Small intestine (tissue), 7 donors: Measurements from ENCODE around the gene LUC7L2. TPM values are rescaled to one million over a fixed set of nuclear protein-coding genes. Genes with fewer than 3 reads are reported as not detected.
"Not testable (repeated sequence)": the region's sequence is repeated elsewhere in the genome, so short reads cannot be mapped to it uniquely, and the experiment has no call there.

Source experiments
- DNase-seq, 2 donors: peaks; one replicate each; pipeline versions ENCODE4 v3.0.0 to v3.0.0-alpha.2; 2013
- FAIRE-seq: peaks from 2 replicates; lab custom pipeline; 2012; peaks lifted over from hg19 to GRCh38; lab: Jason Lieb, UNC
- H3K27ac ChIP-seq, 3 donors: one replicate each; pipeline ENCODE4 v1.5.1; 2013; ENCODE audit warnings: low read length in 2 of 3, mild to moderate bottlenecking in 2 of 3, control low read depth in 1 of 3, inconsistent platforms in 1 of 3, low read depth in 1 of 3, moderate library complexity in 1 of 3
- H3K27me3 ChIP-seq, 3 donors: one replicate each; pipeline ENCODE4 v1.6.1; 2013; ENCODE audit warnings: low read length in 3 of 3, inconsistent platforms in 1 of 3; ENCODE audit not compliant: control insufficient read depth in 3 of 3, insufficient read depth in 3 of 3
- H3K36me3 ChIP-seq, 3 donors: one replicate each; pipeline ENCODE4 v1.6.1; 2013; ENCODE audit warnings: low read length in 3 of 3, inconsistent platforms in 1 of 3, low read depth in 1 of 3, mild to moderate bottlenecking in 1 of 3, moderate library complexity in 1 of 3; ENCODE audit not compliant: control insufficient read depth in 3 of 3, insufficient read depth in 2 of 3
- H3K4me1 ChIP-seq, 3 donors: one replicate each; pipeline ENCODE4 v1.6.1; 2013; ENCODE audit warnings: low read length in 2 of 3, inconsistent platforms in 1 of 3, low read depth in 1 of 3, mild to moderate bottlenecking in 1 of 3, moderate library complexity in 1 of 3; ENCODE audit not compliant: control insufficient read depth in 3 of 3, insufficient read depth in 2 of 3
- H3K4me3 ChIP-seq, 3 donors: one replicate each; pipeline ENCODE4 v1.5.1; 2013; ENCODE audit warnings: low read length in 3 of 3, control low read depth in 1 of 3, inconsistent platforms in 1 of 3, low read depth in 1 of 3, mild to moderate bottlenecking in 1 of 3, moderate library complexity in 1 of 3
- H3K9me3 ChIP-seq, 2 donors: one replicate each; pipeline ENCODE4 v1.6.1; 2013; ENCODE audit warnings: low read depth in 1 of 2, low read length in 1 of 2; ENCODE audit not compliant: control insufficient read depth in 2 of 2, insufficient read depth in 1 of 2
- WGBS, 3 donors: extraction: QIAGEN DNeasy Blood & Tissue Kit; methylation state at CpG; one replicate each; pipeline ENCODE4 v1.1.7; 2013; 5-methylcytosine and 5-hydroxymethylcytosine counted together
- polyA plus RNA-seq, 4 donors: library from polyadenylated mRNA; stranded (reverse) in 3 of 4; unstranded in 1 of 4; fragments of 200-250 nt in 3 of 4; fragments of 120-200 nt in 1 of 4; gene quantifications; one replicate each; pipeline versions ENCODE4 v1.2.1 to v1.2.3, GENCODE V29; 2013
- donor health status: healthy with polysubstance abuse.
- donor health status: control.
- donor health status: control.
- donor health status: Bipolar disorder and iron deficiency.
- donor health status: healthy.

The LUC7L2 gene
- polyA plus RNA-seq, 4 donors: 32.2 to 96.4 (median 40.8) TPM

- Histone ChIP-seq H3K27me3 (no peaks in the 10 kb centered on the region), H3K36me3 (peaks cover 4 to 42% (median 8%) of the 10 kb centered on the region in 3 donors), H3K4me3 (no peak overlapping the region), H3K9me3 (no peaks in the 10 kb centered on the region), H3K4me1 (no peaks in the 10 kb centered on the region), H3K27ac (no peak overlapping the region)
- 98 to 100% (median 98%) methylated on average over 2 of the region's 2 CpGs for WGBS, 3 donors
- DNase-seq (no peak), FAIRE-seq (no peak)
Measured at GRCh38 chr7:139389774-139390173, 30.1 kb downstream of the LUC7L2 start.

DNA sequence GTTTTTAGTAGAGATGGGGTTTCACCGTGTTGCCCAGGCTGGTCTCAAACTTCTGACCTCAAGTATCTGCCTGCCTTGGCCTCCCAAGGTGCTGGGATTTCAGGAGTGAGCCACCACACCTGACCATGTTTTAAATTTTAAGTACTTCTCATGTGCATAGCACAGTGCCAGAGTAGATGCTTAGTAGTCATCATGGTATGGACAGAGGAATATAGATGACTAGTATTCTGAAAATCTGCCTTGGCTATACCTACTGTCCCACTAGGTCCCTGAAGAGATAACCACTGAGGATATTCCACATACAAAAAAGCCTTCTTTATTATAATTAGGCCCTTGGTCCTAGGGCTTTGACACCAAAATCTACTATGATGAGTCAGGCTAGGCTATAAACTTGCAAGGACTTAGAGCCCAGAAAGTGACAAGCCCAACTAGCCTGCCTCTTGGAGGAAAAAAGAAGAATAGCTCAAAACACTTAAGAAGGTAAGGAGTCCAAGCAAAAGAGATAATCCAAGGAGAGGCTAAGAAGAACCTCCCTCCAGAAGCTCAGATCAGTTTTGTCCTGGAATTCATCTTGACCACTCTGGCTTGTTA is 34.0 kb downstream of the LUC7L2 start:
- 91 to 96% (median 93%) methylated on average over 1 of the region's 1 CpG for WGBS, 3 donors
- Histone ChIP-seq H3K4me1 (no peaks in the 10 kb centered on the region), H3K4me3 (no peak overlapping the region), H3K27me3 (no peaks in the 10 kb centered on the region), H3K27ac (no peak overlapping the region), H3K9me3 (no peaks in the 10 kb centered on the region), H3K36me3 (peaks cover 4 to 33% (median 5%) of the 10 kb centered on the region in 3 donors)
- FAIRE-seq (no peak), DNase-seq (no peak)

DNA sequence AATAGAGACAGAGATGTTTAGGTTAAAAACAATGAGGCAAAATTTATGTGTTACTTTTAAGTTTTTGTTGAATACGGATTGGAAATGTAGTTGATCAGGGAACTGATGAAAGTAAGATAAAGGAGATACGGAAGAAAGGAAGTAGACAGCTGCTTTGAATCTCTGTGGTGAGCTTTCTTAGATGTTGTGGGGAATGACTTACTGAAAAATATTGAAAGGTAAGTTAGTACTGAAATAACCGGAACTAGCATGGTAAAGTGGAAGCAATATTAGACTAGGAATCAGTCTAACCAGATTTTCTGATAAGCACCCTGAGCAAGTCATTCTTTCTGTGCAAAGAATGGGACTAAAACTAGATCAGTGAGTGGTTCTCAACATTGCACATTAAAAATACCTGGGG is 34.8 kb downstream of the LUC7L2 start:
- no peaks in the 10 kb centered on the region for H3K27me3 ChIP-seq
- H3K36me3 ChIP-seq: peaks cover 2 to 35% (median 4%) of the 10 kb centered on the region in 3 donors
- H3K9me3 ChIP-seq: no peaks in the 10 kb centered on the region
- no peak overlapping the region for H3K27ac ChIP-seq
- no peak for FAIRE-seq
- H3K4me3 ChIP-seq: no peak overlapping the region
- DNase-seq: no peak
- 73 to 80% (median 79%) methylated on average over 3 of the region's 3 CpGs for WGBS, 3 donors
- no peaks in the 10 kb centered on the region for H3K4me1 ChIP-seq

GRCh38 chr7:139396323-139396951 is 36.7 kb downstream of the LUC7L2 start:
- 94 to 98% (median 95%) methylated on average over 3 of the region's 3 CpGs for WGBS, 3 donors
- Histone ChIP-seq H3K36me3 (peaks cover 4 to 34% (median 4%) of the 10 kb centered on the region in 3 donors), H3K9me3 (no peaks in the 10 kb centered on the region), H3K4me1 (no peaks in the 10 kb centered on the region), H3K27ac (no peak overlapping the region), H3K4me3 (no peak overlapping the region), H3K27me3 (no peaks in the 10 kb centered on the region)
- FAIRE-seq (no peak), DNase-seq (no peak)

DNA sequence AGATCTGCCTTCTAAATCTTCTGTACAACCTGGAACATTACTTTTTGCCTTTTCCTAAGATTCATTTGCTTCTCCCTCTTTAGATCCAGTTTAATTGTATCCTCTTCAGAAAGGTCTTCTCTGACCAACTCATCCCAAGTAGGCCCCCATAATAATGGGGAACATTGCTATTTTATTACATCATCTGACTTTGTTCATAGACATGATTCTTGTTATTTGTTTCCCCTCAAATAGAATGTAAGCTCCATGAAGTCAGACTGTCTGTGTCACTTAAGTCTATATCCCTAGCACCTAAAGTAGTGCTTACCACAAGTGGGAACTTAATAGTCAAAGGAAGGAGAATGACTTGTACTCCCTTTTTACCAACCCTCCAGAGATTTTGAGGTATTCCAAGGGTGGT is 37.5 kb downstream of the LUC7L2 start:
- Histone ChIP-seq H3K27me3 (no peaks in the 10 kb centered on the region), H3K4me3 (no peak overlapping the region), H3K9me3 (no peaks in the 10 kb centered on the region), H3K27ac (no peak overlapping the region), H3K4me1 (no peaks in the 10 kb centered on the region), H3K36me3 (peaks cover 4 to 35% (median 8%) of the 10 kb centered on the region in 3 donors)
- DNase-seq (no peak), FAIRE-seq (no peak)

- FAIRE-seq: no peak
- Histone ChIP-seq H3K36me3 (peaks cover 9 to 41% (median 24%) of the 10 kb centered on the region in 3 donors), H3K27ac (no peak overlapping the region), H3K4me1 (no peaks in the 10 kb centered on the region), H3K9me3 (no peaks in the 10 kb centered on the region), H3K4me3 (no peak overlapping the region), H3K27me3 (no peaks in the 10 kb centered on the region)
- WGBS, 3 donors: 92 to 100% (median 98%) methylated on average over 2 of the region's 2 CpGs
- DNase-seq: no peak
Measured at GRCh38 chr7:139403601-139404000, 43.9 kb downstream of the LUC7L2 start.

GRCh38 chr7:139407555-139407954 is 47.9 kb downstream of the LUC7L2 start:
- H3K27me3 ChIP-seq: no peaks in the 10 kb centered on the region
- no peaks in the 10 kb centered on the region for H3K4me1 ChIP-seq
- no peaks in the 10 kb centered on the region for H3K9me3 ChIP-seq
- DNase-seq: no peak
- no peak overlapping the region for H3K4me3 ChIP-seq
- peaks cover 7 to 36% (median 23%) of the 10 kb centered on the region in 3 donors for H3K36me3 ChIP-seq
- H3K27ac ChIP-seq: no peak overlapping the region
- 96 to 100% (median 97%) methylated on average over 1 of the region's 1 CpG for WGBS, 3 donors
- no peak for FAIRE-seq

DNA sequence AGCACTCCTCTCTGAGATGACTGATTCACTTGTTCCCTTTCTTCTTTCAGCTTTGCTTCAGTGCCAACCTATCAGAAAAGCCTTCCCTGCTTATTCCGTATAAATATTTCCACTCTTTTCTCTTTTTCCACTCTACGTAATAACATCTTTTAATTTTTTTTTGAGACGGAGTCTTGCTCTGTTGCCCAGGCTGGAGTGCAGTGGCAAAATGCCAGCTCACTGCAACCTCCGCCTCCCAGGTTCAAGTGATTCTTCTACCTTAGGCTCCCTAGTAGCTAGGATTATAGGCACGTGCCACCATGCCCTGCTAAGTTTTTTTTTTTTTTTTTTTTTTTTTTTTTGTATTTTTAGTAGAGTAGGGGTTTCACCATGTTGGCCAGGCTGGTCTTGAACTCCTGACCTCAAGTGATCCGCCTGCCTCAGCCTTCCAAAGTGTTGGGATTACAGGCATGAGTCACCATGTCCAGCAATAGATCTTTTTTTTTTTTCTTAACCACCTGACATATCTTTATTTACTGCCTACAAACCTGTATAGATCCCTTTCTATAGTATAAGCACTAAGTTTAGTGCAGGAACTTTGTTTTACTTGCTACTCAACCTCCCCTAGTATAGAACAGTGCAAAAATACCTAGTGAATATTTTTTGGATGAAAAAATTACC is 55.2 kb downstream of the LUC7L2 start:
- not testable (repeated sequence) for FAIRE-seq

More for the DNA sequence above, 55.2 kb downstream of the LUC7L2 start:
- H3K27me3 ChIP-seq, DNase-seq, H3K4me3 ChIP-seq, H3K27ac ChIP-seq, H3K4me1 ChIP-seq, H3K9me3 ChIP-seq: not testable (repeated sequence)
- WGBS, 3 donors: 92 to 93% (median 93%) methylated on average over 6 of the region's 6 CpGs
- peaks cover 7 to 38% (median 23%) of the 10 kb centered on the region in 3 donors for H3K36me3 ChIP-seq
